GM19025 (cell line): Measurements from ENCODE around the gene ARFIP1.

Experiments
- ATAC-seq: cut with Tn5 transposase; IDR thresholded peaks from one replicate; pipeline ENCODE4 v1.9.1; 2021; ENCODE audit warnings: mild to moderate bottlenecking, low read depth, moderate library complexity; ENCODE audit not compliant: unreplicated experiment

ARFIP1 gene

GRCh38 chr4:152956147-152956546, 176.4 kb downstream of the ARFIP1 start:
- no peak for ATAC-seq

GRCh38 chr4:152956650-152957436, 177.1 kb downstream of the ARFIP1 start:
- ATAC-seq = no peak

- no peak for ATAC-seq
These were observed 177.8 kb downstream of the ARFIP1 start for GRCh38 chr4:152957437-152958171.

- no peak for ATAC-seq
These were observed 179.3 kb downstream of the ARFIP1 start for GRCh38 chr4:152959080-152959479.

- no peak for ATAC-seq
These were observed 180.3 kb downstream of the ARFIP1 start for GRCh38 chr4:152960082-152960481.

GRCh38 chr4:152961014-152961772, 181.4 kb downstream of the ARFIP1 start:
- no peak for ATAC-seq

- no peak for ATAC-seq
These were observed 182.0 kb downstream of the ARFIP1 start for GRCh38 chr4:152961773-152962115.
